ENCODE data around the gene PSMD8.
A peak's percentile ranks its signal among the peaks of the same experiment; 100 is the strongest.

The PSMD8 gene

GRCh38 chr19:38386971-38387549, 12.7 kb downstream of the PSMD8 start:
- no peak for DNase-seq
- no peaks in the 10 kb centered on the region for H3K9me3 ChIP-seq (ENCODE audit: severe bottlenecking)
- H3K27ac ChIP-seq, result no peak overlapping the region
- peaks cover 28% of the 10 kb centered on the region for H3K36me3 ChIP-seq
- TF ChIP-seq, protein P1, sequence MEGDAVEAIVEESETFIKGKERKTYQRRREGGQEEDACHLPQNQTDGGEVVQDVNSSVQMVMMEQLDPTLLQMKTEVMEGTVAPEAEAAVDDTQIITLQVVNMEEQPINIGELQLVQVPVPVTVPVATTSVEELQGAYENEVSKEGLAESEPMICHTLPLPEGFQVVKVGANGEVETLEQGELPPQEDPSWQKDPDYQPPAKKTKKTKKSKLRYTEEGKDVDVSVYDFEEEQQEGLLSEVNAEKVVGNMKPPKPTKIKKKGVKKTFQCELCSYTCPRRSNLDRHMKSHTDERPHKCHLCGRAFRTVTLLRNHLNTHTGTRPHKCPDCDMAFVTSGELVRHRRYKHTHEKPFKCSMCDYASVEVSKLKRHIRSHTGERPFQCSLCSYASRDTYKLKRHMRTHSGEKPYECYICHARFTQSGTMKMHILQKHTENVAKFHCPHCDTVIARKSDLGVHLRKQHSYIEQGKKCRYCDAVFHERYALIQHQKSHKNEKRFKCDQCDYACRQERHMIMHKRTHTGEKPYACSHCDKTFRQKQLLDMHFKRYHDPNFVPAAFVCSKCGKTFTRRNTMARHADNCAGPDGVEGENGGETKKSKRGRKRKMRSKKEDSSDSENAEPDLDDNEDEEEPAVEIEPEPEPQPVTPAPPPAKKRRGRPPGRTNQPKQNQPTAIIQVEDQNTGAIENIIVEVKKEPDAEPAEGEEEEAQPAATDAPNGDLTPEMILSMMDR (IDR thresholded peaks at IDR 0.05; ENCODE audit: low read depth, low read length), result no peak
- no peak overlapping the region for H3K4me3 ChIP-seq (ENCODE audit: low read depth, low read length)
- no peaks in the 10 kb centered on the region for H3K27me3 ChIP-seq (ENCODE audit: insufficient read depth, low read depth, severe bottlenecking)

DNA sequence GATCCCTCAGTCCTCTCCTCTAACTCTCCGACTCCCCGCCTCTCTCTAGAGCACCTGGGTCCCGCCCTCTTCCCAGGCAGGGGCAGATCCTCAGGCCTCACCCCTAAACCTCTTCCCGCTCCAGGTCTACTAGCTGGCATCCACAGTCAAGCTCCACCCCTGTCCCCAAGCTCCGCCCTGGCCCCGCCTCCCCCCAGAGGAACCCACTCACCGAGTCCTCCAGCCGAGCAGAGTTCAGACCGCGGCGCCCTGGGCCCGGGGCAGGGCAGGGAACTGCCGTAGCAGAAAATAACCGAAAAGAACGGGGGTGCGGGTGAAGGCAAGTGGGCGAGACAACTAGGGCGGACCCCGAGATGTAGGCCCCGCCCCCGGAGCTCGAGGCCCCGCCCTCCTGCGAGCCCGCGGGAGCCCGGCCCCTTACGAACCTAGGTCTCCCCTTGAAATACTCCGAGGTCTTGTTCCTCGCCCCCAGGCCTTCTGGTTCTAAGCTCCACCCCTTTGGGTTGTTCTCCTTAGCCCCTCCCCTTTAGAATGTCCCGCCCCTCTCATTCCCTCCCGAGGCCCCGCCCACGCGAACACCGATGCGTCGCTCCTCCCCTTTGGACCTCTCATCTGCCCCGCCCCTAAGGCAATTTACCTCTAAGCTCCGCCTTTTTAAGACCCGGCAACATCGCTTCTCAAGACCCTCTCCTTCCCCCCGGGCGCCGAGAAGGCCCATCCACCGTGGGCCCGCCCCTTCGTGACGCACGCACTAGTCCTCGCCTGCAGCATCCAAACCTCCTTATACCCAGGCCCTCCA, 13.4 kb downstream of the PSMD8 start, which contains the start of gene GGN:
TSS of gene GGN (minus strand) at position 485 of the 799 bp plus-strand sequence. CDS start 773 bp downstream, outside the sequence.
- DNase-seq, result peak; percentile 88
- peaks cover 22% of the 10 kb centered on the region for H3K36me3 ChIP-seq
- H3K27ac ChIP-seq, result peak within 1 kb of the TSS; percentile 11; the same call in 1 of the 2 replicates
- H3K9me3 ChIP-seq (ENCODE audit: severe bottlenecking), result no peaks in the 10 kb centered on the region
- H3K27me3 ChIP-seq (ENCODE audit: insufficient read depth, low read depth, severe bottlenecking), result no peaks in the 10 kb centered on the region
- TF ChIP-seq, protein P1 (IDR thresholded peaks at IDR 0.05; ENCODE audit: low read depth, low read length), result no peak
- peak within 1 kb of the TSS; percentile 78 for H3K4me3 ChIP-seq (ENCODE audit: low read depth, low read length)

DNA sequence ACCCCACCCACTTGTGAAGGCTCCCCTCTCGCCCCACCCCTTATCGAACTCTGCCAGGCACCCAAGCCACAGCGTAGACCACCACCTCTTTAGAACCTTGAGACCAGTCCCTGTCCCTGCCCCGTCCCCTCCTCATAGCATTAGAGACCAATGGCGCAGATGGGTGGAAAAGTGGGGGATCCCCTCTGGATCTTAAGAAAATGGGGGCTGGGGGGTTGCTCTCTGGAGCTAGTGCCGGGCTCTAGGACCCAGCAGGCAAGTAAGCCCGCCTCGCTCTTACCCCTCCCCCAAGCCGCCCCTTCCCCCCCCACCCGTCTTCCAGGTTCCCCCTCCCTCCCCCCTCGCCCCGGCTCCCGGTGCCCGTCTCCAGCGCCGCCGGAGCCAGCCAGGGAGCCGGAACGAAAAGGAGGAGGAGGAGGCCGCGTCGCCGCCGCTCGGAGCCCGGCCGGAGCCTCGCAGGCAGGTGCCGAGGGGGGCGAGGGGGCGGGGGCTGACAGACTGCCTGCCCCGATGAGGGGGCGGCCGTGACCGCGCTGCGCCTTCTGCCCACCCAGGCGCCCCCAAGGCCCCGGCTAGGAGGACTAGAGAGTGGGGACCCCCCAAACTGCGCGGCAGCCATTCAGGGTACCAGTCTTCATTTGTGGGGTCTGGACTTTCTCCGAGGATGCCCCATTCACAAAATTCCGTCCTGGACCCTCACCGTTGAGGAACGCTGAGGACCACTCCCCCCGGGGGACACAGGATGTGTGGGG, 14.2 kb downstream of the PSMD8 start, which contains the start of gene SPRED3:
TSS of gene SPRED3 (plus strand) at position 349 of the 752 bp plus-strand sequence. CDS start 1,606 bp downstream, outside the sequence.
- peak; percentile 68 for DNase-seq
- Histone ChIP-seq H3K36me3 (peaks cover 16% of the 10 kb centered on the region), H3K9me3 (ENCODE audit: severe bottlenecking) (no peaks in the 10 kb centered on the region), H3K27ac (peak within 1 kb of the TSS; percentile 11; the same call in 1 of the 2 replicates), H3K4me3 (ENCODE audit: low read depth, low read length) (peak within 1 kb of the TSS; percentile 78), H3K27me3 (ENCODE audit: insufficient read depth, low read depth, severe bottlenecking) (no peaks in the 10 kb centered on the region)
- TF ChIP-seq, protein P1 (IDR thresholded peaks at IDR 0.05; ENCODE audit: low read depth, low read length), result no peak

DNA sequence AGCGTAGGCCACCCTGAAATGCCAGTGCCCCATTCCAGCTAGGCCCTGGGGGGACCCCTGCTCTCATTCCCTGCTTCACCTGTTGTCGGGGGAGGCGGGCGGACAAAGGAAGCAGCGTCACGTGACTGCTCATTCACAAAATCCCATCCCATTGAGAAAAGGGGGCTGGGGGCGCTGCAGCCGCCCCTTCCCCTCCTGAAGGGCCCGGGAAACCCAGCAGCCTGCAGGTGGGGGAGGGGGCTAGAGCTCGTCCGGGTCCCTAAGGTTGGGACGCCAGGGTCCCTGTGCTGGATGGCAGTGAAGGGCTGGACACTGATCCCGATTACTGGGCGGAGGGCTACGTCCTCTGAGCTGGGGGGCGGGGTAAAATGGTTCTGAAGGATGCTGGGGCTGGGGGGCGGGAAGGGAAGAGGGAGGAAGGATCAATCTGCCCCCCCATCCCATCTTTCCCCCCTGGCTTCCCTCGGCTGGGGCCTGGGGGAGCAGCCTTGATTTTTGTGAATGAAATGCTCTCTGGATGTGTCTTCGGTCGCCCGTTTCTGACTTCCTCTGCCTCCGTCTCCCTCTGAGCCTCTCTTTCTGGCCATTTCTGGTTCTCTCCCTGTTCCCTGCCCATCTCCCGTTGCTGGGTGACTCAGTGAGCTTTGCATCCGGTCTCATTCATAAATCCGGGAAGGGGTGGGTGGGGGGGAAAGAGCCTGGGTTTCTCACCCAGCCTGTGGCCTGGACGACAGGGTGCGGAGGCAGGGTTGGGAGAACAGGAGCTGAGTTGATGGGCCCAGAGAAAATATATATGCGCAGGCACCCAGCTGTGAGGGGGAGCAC, 14.9 kb downstream of the PSMD8 start:
- peak overlapping the region; percentile 11; the same call in 1 of the 2 replicates for H3K27ac ChIP-seq
- TF ChIP-seq, protein P1 (IDR thresholded peaks at IDR 0.05; ENCODE audit: low read depth, low read length), result no peak
- H3K27me3 ChIP-seq (ENCODE audit: insufficient read depth, low read depth, severe bottlenecking), result no peaks in the 10 kb centered on the region
- no peaks in the 10 kb centered on the region for H3K9me3 ChIP-seq (ENCODE audit: severe bottlenecking)
- peaks cover 9% of the 10 kb centered on the region; the same call in 1 of the 2 replicates for H3K36me3 ChIP-seq
- peak overlapping the region; percentile 78 for H3K4me3 ChIP-seq (ENCODE audit: low read depth, low read length)
- peak; percentile 36 for DNase-seq
